HTR-8/SVneo (cell line): ENCODE data around the gene OSBPL10.
A peak's percentile ranks its signal among the peaks of the same experiment; 100 is the strongest.

Source experiments
- DNase-seq: peaks from one replicate; pipeline ENCODE4 v3.0.0; 2011; ENCODE audit warnings: low spot score, mixed read lengths; ENCODE audit not compliant: insufficient read length
- FAIRE-seq: peaks from 2 replicates; lab custom pipeline; 2011; peaks lifted over from hg19 to GRCh38; lab: Jason Lieb, UNC

Gene OSBPL10

GRCh38 chr3:31929826-31930502 lies 51.1 kb downstream of the OSBPL10 start:
- FAIRE-seq (no peak), DNase-seq (no peak)

GRCh38 chr3:31927811-31928210 lies 53.3 kb downstream of the OSBPL10 start:
- no peak for FAIRE-seq
- no peak for DNase-seq

- FAIRE-seq = no peak
- no peak for DNase-seq
These were observed 54.5 kb downstream of the OSBPL10 start for GRCh38 chr3:31926543-31926942.

- FAIRE-seq = no peak
- DNase-seq = no peak
These were observed 55.8 kb downstream of the OSBPL10 start for GRCh38 chr3:31925271-31925630.

GRCh38 chr3:31924610-31925270 lies 56.3 kb downstream of the OSBPL10 start:
- FAIRE-seq (no peak), DNase-seq (no peak)

- FAIRE-seq (no peak), DNase-seq (no peak)
These were observed 58.1 kb downstream of the OSBPL10 start for GRCh38 chr3:31922962-31923361.

GRCh38 chr3:31921837-31922236 lies 59.2 kb downstream of the OSBPL10 start:
- DNase-seq = no peak
- FAIRE-seq = peak; percentile 49

- FAIRE-seq (no peak), DNase-seq (no peak)
These were observed 60.8 kb downstream of the OSBPL10 start for GRCh38 chr3:31920310-31920709.

GRCh38 chr3:31919528-31919927 lies 61.5 kb downstream of the OSBPL10 start:
- no peak for FAIRE-seq
- DNase-seq = no peak

GRCh38 chr3:31918179-31919150 lies 62.6 kb downstream of the OSBPL10 start:
- FAIRE-seq = no peak
- DNase-seq = no peak

GRCh38 chr3:31917303-31918005 lies 63.6 kb downstream of the OSBPL10 start:
- DNase-seq (no peak), FAIRE-seq (no peak)

GRCh38 chr3:31911643-31912042 lies 69.4 kb downstream of the OSBPL10 start:
- DNase-seq (no peak), FAIRE-seq (no peak)

- FAIRE-seq = no peak
These were observed 69.9 kb downstream of the OSBPL10 start for GRCh38 chr3:31911124-31911523.

GRCh38 chr3:31909455-31909854 lies 71.6 kb downstream of the OSBPL10 start:
- no peak for DNase-seq
- no peak for FAIRE-seq

More at GRCh38 chr3:31911124-31911523, 69.9 kb downstream of the OSBPL10 start:
- DNase-seq = no peak

- FAIRE-seq (no peak), DNase-seq (no peak)
These were observed 72.5 kb downstream of the OSBPL10 start for GRCh38 chr3:31908391-31909097.

GRCh38 chr3:31906182-31906581 lies 74.9 kb downstream of the OSBPL10 start:
- no peak for FAIRE-seq
- DNase-seq = no peak

- DNase-seq = no peak
These were observed 77.2 kb downstream of the OSBPL10 start for GRCh38 chr3:31903686-31904431.

GRCh38 chr3:31900583-31900982 lies 80.5 kb downstream of the OSBPL10 start:
- FAIRE-seq = no peak
- no peak for DNase-seq

More at GRCh38 chr3:31903686-31904431, 77.2 kb downstream of the OSBPL10 start:
- FAIRE-seq = no peak
